Omental fat pad (tissue), 4 donors: ENCODE results near the gene DNER. TPM values are rescaled to one million over a fixed set of nuclear protein-coding genes. Genes with fewer than 3 reads are reported as not detected.

Experiments used
- ATAC-seq: fragments of 150-250 bp; one replicate; pipeline ENCODE4 v1.9.1; 2016; ENCODE audit warnings: mild to moderate bottlenecking, moderate library complexity; ENCODE audit not compliant: low FRiP score
- DNase-seq: peaks from one replicate; pipeline ENCODE4 v3.0.0-alpha.2; 2019; ENCODE audit warnings: low spot score
- CTCF ChIP-seq, 3 donors: fragments of 450-650 bp; IDR thresholded peaks; one replicate each; pipeline ENCODE4 v1.5.1; 2016 to 2017; ENCODE audit warnings: antibody characterized with exemption in 3 of 3, mild to moderate bottlenecking in 3 of 3, moderate library complexity in 2 of 3
- total RNA-seq, 4 donors: library from RNA; depleted of rRNA; stranded (reverse); fragments of >200 nt; gene quantifications; one replicate each; pipeline ENCODE4 v1.1.0, GENCODE V29; 2016

DNER gene
- total RNA-seq, 4 donors from 2014 or later: 3.1 to 12.2 (median 8.7) TPM

GRCh38 chr2:229675569-229675968 is 38.8 kb downstream of the DNER start:
- no peak for TF ChIP-seq CTCF (IDR thresholded peaks at IDR 0.05)
- no peak for DNase-seq
- ATAC-seq: no peak

GRCh38 chr2:229674830-229675530 is 39.4 kb downstream of the DNER start:
- no peak for TF ChIP-seq CTCF (IDR thresholded peaks at IDR 0.05)
- no peak for ATAC-seq
- no peak for DNase-seq

GRCh38 chr2:229673676-229674075 is 40.7 kb downstream of the DNER start:
- DNase-seq (no peak), ATAC-seq (no peak)
- TF ChIP-seq CTCF (IDR thresholded peaks at IDR 0.05): no peak

- DNase-seq (no peak), ATAC-seq (no peak)
- no peak for TF ChIP-seq CTCF (IDR thresholded peaks at IDR 0.05)
Measured at GRCh38 chr2:229672021-229672420, 42.3 kb downstream of the DNER start.

DNA sequence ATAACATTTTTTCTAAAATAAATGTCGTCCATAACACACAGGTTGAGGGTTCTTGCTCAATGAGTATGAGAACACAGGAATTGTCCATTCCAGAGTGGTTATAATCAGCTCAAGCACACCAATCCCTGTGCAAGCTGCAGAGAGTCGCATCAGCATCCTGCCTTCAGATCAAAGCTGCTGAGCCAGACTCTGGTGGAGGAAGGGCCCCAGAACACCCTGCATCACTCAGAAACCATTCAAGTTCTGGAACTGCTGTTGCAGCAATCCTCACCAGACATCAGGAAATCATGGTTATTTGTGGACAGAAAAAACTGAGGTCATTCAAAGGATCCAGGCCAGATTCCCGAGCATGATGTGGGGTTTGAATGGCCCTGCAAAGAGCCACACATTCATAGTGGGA is 44.5 kb downstream of the DNER start:
- DNase-seq (no peak), ATAC-seq (no peak)
- no peak for TF ChIP-seq CTCF (IDR thresholded peaks at IDR 0.05)

- no peak for TF ChIP-seq CTCF (IDR thresholded peaks at IDR 0.05)
- DNase-seq: no peak
- no peak for ATAC-seq
Measured at GRCh38 chr2:229666811-229667210, 47.5 kb downstream of the DNER start.

GRCh38 chr2:229665158-229665557 is 49.2 kb downstream of the DNER start:
- DNase-seq (no peak), ATAC-seq (no peak)
- no peak for TF ChIP-seq CTCF (IDR thresholded peaks at IDR 0.05)
